ENCODE results near the gene SFXN5. TPM values are rescaled to one million over a fixed set of nuclear protein-coding genes. Genes with fewer than 3 reads are reported as not detected.

SFXN5 gene
- total and polyA plus RNA-seq, 2 of the 8 experiments (the other 6 are each of a cell fraction or from before 2014, with no cell fraction given) = 29.3 to 33.1 TPM

DNA sequence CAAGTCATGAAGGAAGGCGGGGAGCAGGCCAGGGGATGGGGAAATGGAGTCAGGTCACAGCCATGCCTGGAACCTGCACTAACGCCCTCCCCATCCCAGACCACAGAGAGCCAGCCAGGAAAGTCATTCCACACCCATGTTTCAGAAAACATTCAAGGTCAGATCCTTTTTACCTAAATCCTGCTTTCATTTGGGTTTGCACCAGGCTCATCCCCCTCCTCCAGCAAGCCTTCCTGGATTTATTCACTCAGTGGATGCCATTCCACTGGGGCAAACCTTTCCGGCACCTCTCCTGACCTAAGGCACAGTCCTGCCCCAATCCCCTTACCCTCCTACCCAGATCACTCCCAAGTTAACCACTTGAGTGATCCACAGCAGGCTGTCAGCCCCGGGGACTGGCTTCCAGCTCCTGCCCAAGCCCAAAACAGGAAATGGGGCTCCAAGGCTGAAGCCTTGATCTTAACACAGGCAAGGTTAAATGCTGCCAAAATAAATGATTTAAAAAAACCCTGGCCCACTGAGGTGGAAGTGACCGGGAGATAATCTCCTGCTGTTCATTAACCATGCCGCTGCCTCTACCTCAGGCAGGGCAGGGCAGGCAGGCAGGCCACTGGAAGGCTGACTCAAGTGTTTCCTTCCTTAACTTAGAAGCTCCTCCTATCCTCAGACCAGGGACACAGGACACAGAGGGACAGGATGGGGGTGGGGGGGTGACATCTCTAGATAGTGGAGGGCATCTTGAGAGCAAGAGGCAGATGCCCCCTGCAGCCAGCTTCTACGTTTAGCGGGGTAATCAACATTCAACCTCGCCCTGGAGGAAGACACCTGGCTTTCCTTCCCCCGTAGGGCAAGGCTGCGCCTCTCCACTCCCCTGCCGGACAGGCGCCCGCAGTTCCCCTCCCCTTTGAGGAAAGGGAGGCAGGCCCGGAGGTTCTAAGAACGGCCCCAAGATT, 39.8 kb upstream of the SFXN5 start:
- H2AFZ ChIP-seq (ENCODE audit: low read length) = no peak overlapping the region
- no peak for FAIRE-seq
- CTCF ChIA-PET (ENCODE audit: partially characterized antibody) = interaction anchor here (0.7 to 7.5 kb wide), 15 partner anchors 9 to 1174 kb away, joined by 3 to 63 read pairs (median 4); no protein-coding TSS in a partner anchor
- TF ChIP-seq, protein P1, sequence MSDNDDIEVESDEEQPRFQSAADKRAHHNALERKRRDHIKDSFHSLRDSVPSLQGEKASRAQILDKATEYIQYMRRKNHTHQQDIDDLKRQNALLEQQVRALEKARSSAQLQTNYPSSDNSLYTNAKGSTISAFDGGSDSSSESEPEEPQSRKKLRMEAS (IDR thresholded peaks at IDR 0.05) = peak; percentile 16; the same call in 1 of the 2 replicates
- TF ChIP-seq BACH1 (IDR thresholded peaks at IDR 0.05; ENCODE audit: low read length) = no peak
- 0 out of 2 replicates have a peak, but pooled peaks have one; percentile 43 for TF ChIP-seq TCF12 (IDR thresholded peaks at IDR 0.05; ENCODE audit: low read depth, low read length)
- no peak for TF ChIP-seq CREB1 (IDR thresholded peaks at IDR 0.05)
- TF ChIP-seq BRCA1 (IDR thresholded peaks at IDR 0.05; ENCODE audit: low read depth, low read length) = no peak
- TF ChIP-seq CTBP2 (IDR thresholded peaks at IDR 0.05; ENCODE audit: borderline replicate concordance, insufficient read depth, insufficient read length, low read length) = peak; percentile 37
- TF ChIP-seq BCL11A (IDR thresholded peaks at IDR 0.05; ENCODE audit: low read depth in 2 of 2, low read length in 2 of 2) = no peak
- TF ChIP-seq, protein P2, sequence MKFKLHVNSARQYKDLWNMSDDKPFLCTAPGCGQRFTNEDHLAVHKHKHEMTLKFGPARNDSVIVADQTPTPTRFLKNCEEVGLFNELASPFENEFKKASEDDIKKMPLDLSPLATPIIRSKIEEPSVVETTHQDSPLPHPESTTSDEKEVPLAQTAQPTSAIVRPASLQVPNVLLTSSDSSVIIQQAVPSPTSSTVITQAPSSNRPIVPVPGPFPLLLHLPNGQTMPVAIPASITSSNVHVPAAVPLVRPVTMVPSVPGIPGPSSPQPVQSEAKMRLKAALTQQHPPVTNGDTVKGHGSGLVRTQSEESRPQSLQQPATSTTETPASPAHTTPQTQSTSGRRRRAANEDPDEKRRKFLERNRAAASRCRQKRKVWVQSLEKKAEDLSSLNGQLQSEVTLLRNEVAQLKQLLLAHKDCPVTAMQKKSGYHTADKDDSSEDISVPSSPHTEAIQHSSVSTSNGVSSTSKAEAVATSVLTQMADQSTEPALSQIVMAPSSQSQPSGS (IDR thresholded peaks at IDR 0.05; ENCODE audit: low read length) = no peak

More for the DNA sequence above, 39.8 kb upstream of the SFXN5 start:
- Histone ChIP-seq H3K23me2 (ENCODE audit: low read depth, low read length) (peaks cover 15% of the 10 kb centered on the region), H3K23ac (ENCODE audit: insufficient read length) (no peak overlapping the region), H2BK12ac (ENCODE audit: low read depth, low read length) (peak overlapping the region; percentile 84; the same call in 1 of the 2 replicates), H3K9ac (replicated peaks in 1 of 4; ENCODE audit: extremely low read depth in 1 of 4, low read depth in 3 of 4, low read length in 3 of 4) (peak overlapping the region in 1 of 4 experiments; percentile 13; a peak in 1 of 7 replicates), H2BK20ac (ENCODE audit: low read length) (peak overlapping the region; percentile 3; the same call in 1 of the 2 replicates), H2BK120ac (replicated peaks; ENCODE audit: low read depth, low read length) (no peak overlapping the region), H4K8ac (ENCODE audit: extremely low read depth, insufficient read depth, low read length) (no peak overlapping the region), H3K27ac (ENCODE audit: low read depth, low read length) (no peak overlapping the region), H3K36me3 (ENCODE audit: control insufficient read depth in 2 of 4, insufficient read depth in 4 of 4, low read length in 3 of 4) (no peaks in the 10 kb centered on the region), H3K4me2 (ENCODE audit: insufficient read depth in 1 of 2, low read depth in 2 of 2, low read length in 2 of 2) (peak overlapping the region; percentile 80 to 95), H3K27me3 (replicated peaks in 1 of 4; ENCODE audit: control insufficient read depth in 3 of 4, extremely low read depth in 1 of 4, insufficient read depth in 3 of 4, low read length in 3 of 4) (no peaks in the 10 kb centered on the region; a peak in 2 of 7 replicates), H3K79me2 (ENCODE audit: control insufficient read depth in 1 of 2, insufficient read depth in 2 of 2, low read length in 2 of 2) (peaks cover 0 to 15% of the 10 kb centered on the region in 2 experiments; a peak in 2 of 4 replicates), H3K4me3 (ENCODE audit: extremely low read depth in 1 of 4, insufficient read depth in 2 of 4, low read depth in 3 of 4, low read length in 4 of 4) (peak overlapping the region; percentile 58 to 73 (median 63)), H3K18ac (ENCODE audit: extremely low read depth, low read length) (peak overlapping the region; percentile 78), H2BK15ac (ENCODE audit: low read length) (peak overlapping the region; percentile 49; the same call in 1 of the 2 replicates), H3K4ac (replicated peaks; ENCODE audit: insufficient read length, low read depth, low read length) (no peak overlapping the region), H3K9me3 (ENCODE audit: insufficient read depth in 2 of 2, low read depth in 1 of 2, low read length in 1 of 2) (peaks cover 0 to 5% of the 10 kb centered on the region in 2 experiments; a peak in 1 of 4 replicates), H2BK5ac (ENCODE audit: low read depth, low read length) (no peak overlapping the region; the same call in 1 of the 2 replicates), H4K20me1 (replicated peaks in 1 of 2; ENCODE audit: control insufficient read depth in 1 of 2, insufficient read depth in 2 of 2, low read length in 2 of 2) (peaks cover 2 to 6% of the 10 kb centered on the region in 2 experiments), H4K91ac (replicated peaks; ENCODE audit: insufficient read length, low read length) (no peak overlapping the region), H3K79me1 (ENCODE audit: low read depth, low read length) (peaks cover 12% of the 10 kb centered on the region), H3K14ac (ENCODE audit: insufficient read length) (no peak overlapping the region), H4K5ac (ENCODE audit: insufficient read length, low read depth, low read length) (no peak overlapping the region), H3K56ac (replicated peaks; ENCODE audit: insufficient read length, low read depth, low read length) (no peak overlapping the region), H2AK5ac (ENCODE audit: low read depth, low read length) (no peak overlapping the region), H3K4me1 (replicated peaks in 1 of 4; ENCODE audit: control insufficient read depth in 3 of 4, insufficient read depth in 4 of 4, low read length in 3 of 4) (peaks cover 10 to 14% (median 12%) of the 10 kb centered on the region in 4 experiments; a peak in 6 of 7 replicates)
- WGBS, 2 experiments (ENCODE audit: extremely low coverage in 1 of 2, insufficient coverage in 1 of 2, insufficient read length in 1 of 2, insufficient replicate concordance in 2 of 2, low coverage in 1 of 2, low lambda C conversion rate in 2 of 2, missing lambda C conversion rate in 1 of 2) = 12% methylated on average over 16 of the region's 16 CpGs; no CpG with 5 or more reads in 1 of the 2 experiments
- peak in 1 of 2 experiments; percentile 72 for DNase-seq (ENCODE audit: low read depth in 1 of 2, low spot score in 2 of 2)
- POLR2A ChIA-PET (ENCODE audit: partially characterized antibody) = interaction anchor here (0.9 to 3.7 kb wide), 11 partner anchors 9 to 123 kb away, joined by 3 to 17 read pairs (median 8); partner anchors contain the start of genes CCT7 and SFXN5
